B cell (primary cell): ENCODE measurements around the gene KIF1A.

Source experiments
- EZH2 ChIP-seq: IDR thresholded peaks from 2 replicates; pipeline ENCODE4 v1.6.1; 2012; ENCODE audit warnings: borderline replicate concordance, low read depth, mild to moderate bottlenecking, moderate library complexity, low read length; ENCODE audit not compliant: insufficient read depth, poor library complexity, severe bottlenecking
- TF ChIP-seq, protein P1 (sequence below): fragments of 200-600 bp; IDR thresholded peaks from one replicate; pipeline ENCODE4 v1.8.0; 2022; ENCODE audit warnings: antibody characterized with exemption, mild to moderate bottlenecking

DNA sequence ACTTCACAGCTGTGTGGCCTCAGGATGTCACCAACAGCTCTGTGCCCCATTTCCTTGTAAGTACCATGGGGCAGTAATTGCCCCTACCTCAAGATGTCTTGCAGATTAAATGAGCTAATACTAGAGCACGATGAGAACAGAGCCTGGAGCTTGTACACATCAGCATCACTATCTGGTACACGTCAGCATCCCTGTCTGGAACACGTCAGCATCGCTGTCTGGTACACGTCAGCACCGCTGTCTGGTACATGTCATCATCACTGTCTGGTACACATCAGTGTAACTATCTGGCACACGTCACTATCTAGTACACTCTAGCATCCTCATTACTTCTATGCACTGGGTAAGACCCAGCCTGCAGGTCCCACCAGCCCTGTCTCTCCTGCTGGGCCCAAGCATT, 91.2 kb downstream of the KIF1A start:
- no peak for TF ChIP-seq EZH2
- TF ChIP-seq, protein P1, sequence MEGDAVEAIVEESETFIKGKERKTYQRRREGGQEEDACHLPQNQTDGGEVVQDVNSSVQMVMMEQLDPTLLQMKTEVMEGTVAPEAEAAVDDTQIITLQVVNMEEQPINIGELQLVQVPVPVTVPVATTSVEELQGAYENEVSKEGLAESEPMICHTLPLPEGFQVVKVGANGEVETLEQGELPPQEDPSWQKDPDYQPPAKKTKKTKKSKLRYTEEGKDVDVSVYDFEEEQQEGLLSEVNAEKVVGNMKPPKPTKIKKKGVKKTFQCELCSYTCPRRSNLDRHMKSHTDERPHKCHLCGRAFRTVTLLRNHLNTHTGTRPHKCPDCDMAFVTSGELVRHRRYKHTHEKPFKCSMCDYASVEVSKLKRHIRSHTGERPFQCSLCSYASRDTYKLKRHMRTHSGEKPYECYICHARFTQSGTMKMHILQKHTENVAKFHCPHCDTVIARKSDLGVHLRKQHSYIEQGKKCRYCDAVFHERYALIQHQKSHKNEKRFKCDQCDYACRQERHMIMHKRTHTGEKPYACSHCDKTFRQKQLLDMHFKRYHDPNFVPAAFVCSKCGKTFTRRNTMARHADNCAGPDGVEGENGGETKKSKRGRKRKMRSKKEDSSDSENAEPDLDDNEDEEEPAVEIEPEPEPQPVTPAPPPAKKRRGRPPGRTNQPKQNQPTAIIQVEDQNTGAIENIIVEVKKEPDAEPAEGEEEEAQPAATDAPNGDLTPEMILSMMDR: no peak
